ENCODE results near the gene RASSF7. TPM values are rescaled to one million over a fixed set of nuclear protein-coding genes. Genes with fewer than 3 reads are reported as not detected.

RASSF7 gene
- total and polyA plus RNA-seq, 2 donors (not counting 1 experiment from before 2014, with no cell fraction given) = 29.8 to 89.3 TPM

DNA sequence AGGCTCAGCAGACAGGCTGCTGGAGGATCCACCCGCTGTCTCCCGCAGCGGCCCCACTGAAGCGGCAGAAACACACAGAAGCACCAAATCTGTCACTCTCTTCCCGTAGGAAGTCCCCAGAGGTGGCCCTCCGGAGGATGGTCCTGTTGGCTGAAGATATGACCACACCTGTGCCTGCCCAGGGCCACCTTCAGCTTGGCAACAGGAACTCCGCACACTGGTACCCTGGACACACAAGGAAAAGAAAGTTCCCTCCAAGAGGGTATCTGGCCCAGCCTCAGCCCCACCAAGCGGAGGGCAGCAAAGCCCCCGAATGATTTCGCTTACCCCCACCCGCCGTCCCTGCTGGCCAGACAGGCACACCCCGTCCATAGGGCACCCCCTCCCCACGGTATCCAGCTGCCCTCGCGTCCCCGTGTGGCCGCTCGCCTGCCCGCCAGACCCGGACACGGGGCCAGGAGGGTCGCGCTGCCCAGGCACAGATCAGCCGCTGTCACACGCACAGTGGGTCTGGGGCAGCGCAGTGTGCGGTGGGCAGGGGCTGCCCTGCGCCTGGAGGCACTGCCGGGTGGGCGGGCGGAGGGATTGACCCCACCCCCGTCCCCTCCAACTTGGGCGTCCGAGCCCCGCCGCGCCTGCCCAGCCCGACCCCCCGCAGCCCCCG, 7.0 kb downstream of the RASSF7 start:
- Mint-ChIP-seq H3K4me1 (peaks cover 9% of the 10 kb centered on the region), H3K9me3 (ENCODE audit: insufficient read depth) (no peaks in the 10 kb centered on the region), H3K27me3 (no peaks in the 10 kb centered on the region), H3K4me3 (peak overlapping the region; percentile 83), H3K27ac (peak overlapping the region; percentile 84)
- DNase-seq = no peak
- ChIA-PET CTCF (interaction anchor here (1.4 to 1.7 kb wide), 3 partner anchors 10 to 181 kb away, joined by 3 to 4 read pairs (median 4); no protein-coding TSS in a partner anchor), POLR2A (interaction anchor here (1.9 to 2.1 kb wide), 2 partner anchors 8 to 32 kb away, joined by 7 to 10 read pairs; partner anchors contain the start of genes HRAS and PHRF1)
- peaks cover 0 to 4% (median 1%) of the 10 kb centered on the region in 4 experiments for H3K27me3 ChIP-seq (replicated peaks in 1 of 4; ENCODE audit: control extremely low read depth in 1 of 4, control insufficient read depth in 3 of 4, insufficient read depth in 4 of 4, low read length in 3 of 4)
- intact Hi-C loops (cut with micrococcal nuclease) = loop anchor here (1.0 to 5.0 kb wide), 6 partner anchors 7 to 130 kb away; partner anchors contain the start of genes DEAF1, LMNTD2, LRRC56 and PHRF1
- peaks cover 14% of the 10 kb centered on the region for H4K20me1 ChIP-seq (ENCODE audit: control insufficient read depth, insufficient read depth, low read length, poor library complexity, severe bottlenecking)
- peaks cover 10 to 13% of the 10 kb centered on the region in 2 donors for H3K4me1 ChIP-seq (ENCODE audit: control insufficient read depth in 2 of 2, insufficient read depth in 2 of 2, low read length in 2 of 2)
- H3K9me3 ChIP-seq (ENCODE audit: control extremely low read depth in 1 of 3, control insufficient read depth in 2 of 3, insufficient read depth in 1 of 3, low read length in 2 of 3) = no peaks in the 10 kb centered on the region
- no peaks in the 10 kb centered on the region for H3K36me3 ChIP-seq (replicated peaks in 1 of 2; ENCODE audit: control extremely low read depth in 1 of 2, control insufficient read depth in 1 of 2, extremely low read depth in 1 of 2, insufficient read depth in 2 of 2, low read length in 1 of 2)
- H2AFZ ChIP-seq (ENCODE audit: insufficient read depth, low read depth, low read length, poor library complexity, severe bottlenecking) = peak overlapping the region; percentile 58
- peak overlapping the region; percentile 97 for H3K4me2 ChIP-seq (replicated peaks; ENCODE audit: low read depth, low read length, poor library complexity, severe bottlenecking)
- 38% methylated on average over 41 of the region's 41 CpGs for WGBS (ENCODE audit: insufficient coverage)
- TF ChIP-seq, protein P1, sequence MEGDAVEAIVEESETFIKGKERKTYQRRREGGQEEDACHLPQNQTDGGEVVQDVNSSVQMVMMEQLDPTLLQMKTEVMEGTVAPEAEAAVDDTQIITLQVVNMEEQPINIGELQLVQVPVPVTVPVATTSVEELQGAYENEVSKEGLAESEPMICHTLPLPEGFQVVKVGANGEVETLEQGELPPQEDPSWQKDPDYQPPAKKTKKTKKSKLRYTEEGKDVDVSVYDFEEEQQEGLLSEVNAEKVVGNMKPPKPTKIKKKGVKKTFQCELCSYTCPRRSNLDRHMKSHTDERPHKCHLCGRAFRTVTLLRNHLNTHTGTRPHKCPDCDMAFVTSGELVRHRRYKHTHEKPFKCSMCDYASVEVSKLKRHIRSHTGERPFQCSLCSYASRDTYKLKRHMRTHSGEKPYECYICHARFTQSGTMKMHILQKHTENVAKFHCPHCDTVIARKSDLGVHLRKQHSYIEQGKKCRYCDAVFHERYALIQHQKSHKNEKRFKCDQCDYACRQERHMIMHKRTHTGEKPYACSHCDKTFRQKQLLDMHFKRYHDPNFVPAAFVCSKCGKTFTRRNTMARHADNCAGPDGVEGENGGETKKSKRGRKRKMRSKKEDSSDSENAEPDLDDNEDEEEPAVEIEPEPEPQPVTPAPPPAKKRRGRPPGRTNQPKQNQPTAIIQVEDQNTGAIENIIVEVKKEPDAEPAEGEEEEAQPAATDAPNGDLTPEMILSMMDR (IDR thresholded peaks at IDR 0.05) = no peak
- TF ChIP-seq EZH2 (IDR thresholded peaks at IDR 0.05; ENCODE audit: borderline replicate concordance, insufficient read depth, low read depth, low read length, poor library complexity, severe bottlenecking) = no peak
- no peak overlapping the region for H3K27ac ChIP-seq (ENCODE audit: low read length in 2 of 2)
- peak overlapping the region; percentile 54 for H3K9ac ChIP-seq (ENCODE audit: low read length)
- peaks cover 3% of the 10 kb centered on the region for H3K79me2 ChIP-seq (ENCODE audit: control insufficient read depth, insufficient read depth, low read length)
- ATAC-seq (ENCODE audit: low read depth) = peak; percentile 1
- peak overlapping the region in 3 of 5 experiments; percentile 32 to 85 (median 44) for H3K4me3 ChIP-seq (ENCODE audit: control extremely low read depth in 1 of 5, extremely low read depth in 1 of 5, insufficient read depth in 1 of 5, low read depth in 2 of 5, low read length in 4 of 5)

Data from B cell (primary cell).